Stimulated activated CD4-positive, alpha-beta T cell treated with anti-CD3 and anti-CD28 coated beads, Interleukin-1b, Interleukin-23, amount 100 ng/mL, for 24 hours (primary cell): ENCODE data around the gene ZGRF1.
"Not testable (repeated sequence)": the region's sequence is repeated elsewhere in the genome, so short reads cannot be mapped to it uniquely, and the experiment has no call there.

Experiments
- DNase-seq, 4 experiments: peaks; one replicate each; pipeline ENCODE4 v3.0.0-alpha.2; 2020; ENCODE audit warnings: low read depth in 4 of 4, low spot score in 1 of 4

The ZGRF1 gene

DNA sequence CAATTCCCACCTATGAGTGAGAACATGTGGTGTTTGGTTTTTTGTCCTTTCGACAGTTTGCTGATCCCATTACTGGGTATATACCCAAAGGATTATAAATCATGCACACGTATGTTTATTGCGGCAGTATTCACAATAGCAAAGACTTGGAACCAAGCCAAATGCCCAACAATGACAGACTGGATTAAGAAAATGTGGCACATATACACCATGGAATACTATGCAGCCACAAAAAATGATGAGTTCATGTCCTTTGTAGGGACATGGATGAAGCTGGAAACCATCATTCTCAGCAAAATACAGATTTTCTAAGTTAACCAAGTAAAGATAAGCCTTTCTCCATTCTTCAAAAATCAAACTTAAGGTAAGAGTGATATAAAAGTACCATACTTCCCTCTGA is 82.4 kb downstream of the ZGRF1 start:
- DNase-seq, result not testable (repeated sequence)

GRCh38 chr4:112552668-112553067 is 84.0 kb downstream of the ZGRF1 start:
- no peak for DNase-seq

DNA sequence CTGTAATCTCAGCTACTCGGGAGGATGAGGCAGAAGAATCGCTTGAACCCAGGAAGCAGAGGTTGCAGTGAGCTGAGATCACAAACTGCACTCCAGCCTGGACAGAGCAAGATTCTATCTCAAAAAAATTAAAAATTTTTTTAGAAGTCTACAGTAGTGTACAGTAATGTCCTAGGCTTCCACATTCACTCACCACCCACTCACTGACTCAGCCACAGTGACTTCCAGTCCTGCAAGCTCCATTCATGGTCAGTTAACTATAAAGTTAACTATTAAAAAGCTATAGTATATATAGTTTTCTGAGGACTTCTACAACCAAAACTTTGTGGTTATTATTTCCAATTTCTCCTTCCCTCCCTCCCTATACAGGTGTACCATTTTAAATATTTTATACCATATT is 86.0 kb downstream of the ZGRF1 start:
- no peak for DNase-seq

- DNase-seq, result no peak
Measured at GRCh38 chr4:112546476-112546875, 90.2 kb downstream of the ZGRF1 start.

DNA sequence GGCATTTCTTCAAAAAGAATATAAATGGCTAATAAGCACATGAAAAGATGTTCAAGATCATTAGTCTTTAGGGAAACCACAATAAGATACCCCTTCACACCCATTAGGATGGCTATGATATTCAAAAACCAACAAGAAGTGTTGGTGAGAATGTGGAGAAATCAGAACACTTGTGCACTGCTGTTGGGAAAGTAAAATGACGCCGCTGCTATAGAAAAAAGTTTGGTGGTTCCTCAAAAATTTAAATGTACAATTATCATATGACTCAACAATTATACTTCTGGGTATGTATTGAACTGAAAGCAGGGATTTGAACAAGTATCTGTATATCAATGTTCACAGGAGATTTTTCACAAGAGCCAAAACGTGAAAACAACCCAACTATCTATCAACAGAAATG is 91.4 kb downstream of the ZGRF1 start:
- no peak for DNase-seq

- DNase-seq, result no peak
Measured at GRCh38 chr4:112540695-112541094, 96.0 kb downstream of the ZGRF1 start.

DNA sequence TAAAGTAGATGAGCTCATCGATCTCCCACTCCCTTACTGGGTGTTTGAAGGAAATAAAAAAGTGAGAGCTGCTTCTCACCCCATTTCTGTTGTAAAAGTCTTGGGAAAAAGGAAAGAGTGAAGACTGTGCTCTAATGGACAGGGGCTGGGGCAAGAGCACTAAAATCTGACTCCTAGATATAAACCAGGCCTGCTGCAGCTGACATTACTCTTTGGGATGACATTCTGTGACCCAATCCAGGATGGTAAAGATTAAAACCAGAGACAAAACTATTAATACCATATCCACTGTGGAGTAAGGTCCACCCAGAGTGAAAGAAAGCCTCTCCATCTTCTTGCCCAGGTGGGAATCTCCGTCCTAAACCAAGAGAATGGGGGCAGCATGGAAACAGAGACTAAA is 100.6 kb downstream of the ZGRF1 start:
- DNase-seq, result no peak

DNA sequence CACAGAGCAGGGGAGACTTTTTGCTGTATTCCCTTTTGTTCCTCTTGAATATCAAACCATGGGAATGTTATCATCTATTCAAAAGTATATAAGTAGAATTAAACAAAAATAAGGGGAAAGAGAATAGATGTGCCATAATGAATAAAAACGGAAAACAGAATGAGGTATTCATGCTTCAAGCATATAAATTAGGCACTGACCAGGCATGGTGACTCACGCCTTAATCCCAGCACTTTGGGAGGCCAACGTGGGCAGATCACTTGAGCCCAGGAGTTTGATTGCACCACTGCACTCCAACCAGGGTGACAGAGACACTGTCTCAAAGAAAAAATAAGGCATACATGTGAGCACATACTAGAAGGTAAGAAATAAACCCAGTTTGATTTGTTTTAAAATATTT is 104.4 kb downstream of the ZGRF1 start:
- no peak for DNase-seq

- no peak for DNase-seq
Measured at GRCh38 chr4:112531146-112531545, 105.6 kb downstream of the ZGRF1 start.

DNA sequence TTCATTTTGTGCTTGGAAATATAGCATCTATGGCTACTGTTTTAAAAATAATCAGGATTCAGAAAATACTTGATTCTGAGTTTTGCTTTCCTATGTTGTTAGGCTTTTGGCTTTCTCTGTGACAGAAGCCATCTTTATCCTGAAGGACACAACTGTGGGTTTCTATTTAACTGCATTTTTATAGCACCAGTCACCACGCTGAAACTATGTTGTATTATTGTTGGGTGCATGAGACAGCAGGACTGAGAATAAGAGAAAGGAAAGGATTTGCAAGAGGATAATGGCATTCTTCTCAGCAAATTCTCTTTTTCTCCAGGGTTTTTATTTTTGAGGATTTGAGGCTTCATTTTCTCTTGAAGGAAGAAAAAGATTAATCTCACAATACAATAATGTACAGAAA is 110.6 kb downstream of the ZGRF1 start:
- no peak for DNase-seq

- peak; percentile 54 to 69 (median 66) for DNase-seq
Measured at GRCh38 chr4:112523764-112524505, 112.8 kb downstream of the ZGRF1 start.

- no peak for DNase-seq
Measured at GRCh38 chr4:112523008-112523721, 113.5 kb downstream of the ZGRF1 start.

DNA sequence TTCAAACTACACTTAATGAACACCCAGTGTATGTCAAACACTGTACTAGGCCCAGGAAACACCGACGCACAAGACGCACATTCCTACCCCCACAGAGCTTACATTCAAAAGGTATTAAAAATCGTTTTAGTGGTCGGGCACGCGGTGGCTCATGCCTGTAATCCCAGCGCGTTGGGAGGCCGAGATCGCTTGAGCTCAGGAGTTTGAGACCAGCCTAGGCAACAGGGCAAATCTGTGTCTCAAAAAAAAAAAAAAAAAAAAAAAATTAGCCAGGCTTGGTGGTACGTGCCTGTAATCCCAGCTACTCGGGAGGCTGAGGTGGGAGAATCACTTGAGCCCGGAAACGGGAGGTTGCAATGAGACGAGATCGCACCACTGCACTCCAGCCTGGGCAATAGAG is 114.3 kb downstream of the ZGRF1 start:
- DNase-seq, result not testable (repeated sequence)

- DNase-seq, result no peak
Measured at GRCh38 chr4:112521123-112522023, 115.3 kb downstream of the ZGRF1 start.

DNA sequence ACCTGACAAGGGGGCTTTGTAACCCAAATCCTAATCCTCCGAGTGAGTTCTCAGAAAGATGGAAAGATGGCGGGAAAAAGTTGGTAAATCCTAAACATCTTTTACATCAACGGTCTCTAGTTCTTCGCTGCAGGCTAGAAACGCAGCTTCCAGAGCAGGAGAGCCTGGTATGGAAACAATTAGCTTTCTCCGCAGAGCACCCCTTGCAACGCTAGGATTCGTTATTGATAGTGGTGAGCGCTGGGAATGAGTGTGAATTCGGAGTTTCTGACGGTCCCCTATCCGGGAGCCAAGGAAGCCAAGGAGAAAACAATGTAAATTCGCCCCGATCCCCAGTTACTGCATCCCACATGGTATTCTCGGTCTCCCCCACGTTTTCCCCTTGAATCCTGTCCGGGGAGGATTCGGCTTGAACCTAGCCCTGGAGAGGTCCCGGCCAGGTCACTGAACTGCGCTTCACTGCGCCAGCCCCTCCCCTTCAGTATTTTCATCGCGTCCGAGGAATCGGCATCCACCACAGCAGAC is 116.0 kb downstream of the ZGRF1 start:
- DNase-seq, result no peak

DNA sequence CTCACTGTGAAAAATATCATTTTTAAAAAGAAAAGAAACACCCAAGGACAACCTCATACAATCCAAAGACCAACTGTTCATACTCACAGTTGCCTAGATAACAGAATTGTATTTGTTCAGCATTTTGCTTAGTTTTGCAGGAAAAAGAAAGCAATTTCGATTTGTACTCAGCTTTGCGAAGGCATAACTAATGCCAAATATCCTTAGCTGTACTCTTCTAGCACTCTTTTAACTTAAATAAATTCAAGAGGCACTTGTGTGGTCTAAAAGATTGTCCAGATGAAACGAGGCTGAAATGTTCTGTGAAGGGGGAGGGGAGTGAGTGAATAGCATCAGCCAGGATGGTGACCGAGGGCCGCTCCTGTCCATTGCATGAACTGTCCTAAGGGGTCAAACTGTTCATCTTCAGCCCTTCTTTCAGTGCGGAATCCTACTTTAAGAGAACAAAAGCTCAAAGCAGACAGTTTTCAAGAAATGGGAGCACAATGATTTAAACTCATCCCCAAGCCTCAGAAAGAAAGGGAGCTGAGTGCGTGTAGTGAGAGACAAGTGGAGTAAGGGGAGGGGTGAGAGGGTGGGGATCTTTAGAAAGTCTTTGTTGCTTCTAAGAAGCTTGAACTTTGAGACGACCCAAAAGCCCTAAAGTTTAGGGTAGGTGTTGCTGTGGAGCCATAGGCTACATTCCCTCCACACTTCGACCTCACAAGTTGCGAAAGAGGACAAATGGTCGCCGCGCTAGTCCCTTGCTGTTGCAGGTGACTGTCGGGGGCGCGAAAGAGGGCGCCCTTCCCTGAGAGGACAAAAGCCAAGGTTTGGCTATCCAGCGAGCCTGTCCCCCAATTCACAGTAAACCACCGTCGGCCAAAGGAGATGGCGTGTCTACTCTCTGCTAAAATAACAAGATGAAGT is 116.8 kb downstream of the ZGRF1 start:
- DNase-seq, result no peak

DNA sequence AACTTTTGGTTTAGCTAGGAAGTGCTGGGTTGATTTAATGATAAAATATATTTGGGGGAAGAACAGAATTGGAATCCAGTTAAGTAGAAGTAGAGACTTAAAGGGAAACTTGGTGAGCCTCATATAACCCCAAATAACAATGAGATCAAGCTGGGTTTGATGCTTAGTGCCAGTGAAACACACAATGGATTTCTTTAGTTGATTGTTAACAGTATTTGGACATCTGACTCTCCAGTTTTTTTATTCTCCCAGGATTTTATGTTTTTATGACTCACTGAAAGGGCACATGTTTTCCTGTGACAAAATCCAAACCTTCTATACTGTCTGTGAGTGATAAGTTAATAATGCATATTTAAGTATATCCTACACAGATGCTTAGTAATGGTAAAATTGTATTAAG is 118.0 kb downstream of the ZGRF1 start:
- no peak for DNase-seq

GRCh38 chr4:112517911-112518310 is 118.8 kb downstream of the ZGRF1 start:
- no peak for DNase-seq

DNA sequence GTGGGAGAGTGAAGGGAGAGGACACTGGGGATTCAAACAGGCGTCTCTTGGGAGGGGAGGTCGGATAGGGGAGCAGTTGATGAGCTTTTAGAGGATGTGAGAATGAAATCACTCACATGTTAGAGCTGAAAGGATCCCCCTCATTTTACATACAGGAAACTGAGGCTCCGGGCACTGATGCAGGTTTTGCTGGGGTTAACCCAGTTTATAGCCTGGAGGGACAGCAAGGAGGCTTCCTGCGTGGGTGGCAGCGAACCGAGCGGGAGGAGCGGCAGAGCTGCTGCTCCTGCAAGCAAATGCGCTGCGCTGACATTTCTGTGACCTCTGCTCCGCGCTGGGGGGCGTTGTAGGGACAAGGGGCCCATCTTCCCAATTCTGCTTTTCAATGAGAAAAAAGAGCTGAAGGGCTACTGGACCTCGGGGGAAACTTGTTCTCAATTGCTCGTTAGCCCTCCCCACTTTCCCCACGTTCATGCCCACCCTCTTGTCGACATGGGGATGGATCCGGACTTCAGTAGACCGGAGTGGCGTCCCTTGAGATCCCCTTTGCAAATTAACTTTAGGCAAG is 119.6 kb downstream of the ZGRF1 start:
- DNase-seq, result no peak

DNA sequence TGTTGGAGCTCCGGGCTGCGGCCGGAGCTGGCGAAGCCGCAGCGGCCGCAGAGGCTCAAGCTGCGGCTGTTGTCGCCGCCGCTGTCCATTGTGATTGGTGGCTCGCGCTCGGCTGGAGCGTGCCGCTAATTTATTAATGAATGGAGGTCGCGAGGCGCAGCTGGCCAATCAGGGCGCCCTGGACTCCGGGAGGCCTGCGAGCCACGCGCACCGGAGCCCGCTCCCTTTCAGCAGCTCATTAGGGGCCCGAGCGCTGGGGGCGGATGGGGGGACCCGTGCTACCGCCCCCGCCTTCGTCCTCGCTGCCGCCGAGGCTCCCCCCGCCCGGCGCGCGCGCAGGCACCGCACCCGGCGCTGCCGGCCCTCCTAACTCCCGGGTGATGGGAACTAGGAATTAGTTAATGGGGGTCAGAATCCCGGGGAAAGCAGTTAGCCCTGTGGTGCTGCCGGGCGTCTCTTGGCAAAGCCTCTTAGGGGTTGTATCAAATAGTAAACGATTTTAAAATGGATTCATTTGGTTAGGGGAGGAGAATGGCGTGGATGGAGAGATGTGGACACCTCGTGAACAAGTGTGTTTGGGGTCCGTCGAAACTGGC is 120.1 kb downstream of the ZGRF1 start:
- DNase-seq, result no peak
